Fibroblast of skin of abdomen (primary cell): ENCODE results near the gene MYO5A.

Source experiments
- DNase-seq: peaks from one replicate; pipeline ENCODE4 v3.0.0-alpha.2; 2013

MYO5A gene

DNA sequence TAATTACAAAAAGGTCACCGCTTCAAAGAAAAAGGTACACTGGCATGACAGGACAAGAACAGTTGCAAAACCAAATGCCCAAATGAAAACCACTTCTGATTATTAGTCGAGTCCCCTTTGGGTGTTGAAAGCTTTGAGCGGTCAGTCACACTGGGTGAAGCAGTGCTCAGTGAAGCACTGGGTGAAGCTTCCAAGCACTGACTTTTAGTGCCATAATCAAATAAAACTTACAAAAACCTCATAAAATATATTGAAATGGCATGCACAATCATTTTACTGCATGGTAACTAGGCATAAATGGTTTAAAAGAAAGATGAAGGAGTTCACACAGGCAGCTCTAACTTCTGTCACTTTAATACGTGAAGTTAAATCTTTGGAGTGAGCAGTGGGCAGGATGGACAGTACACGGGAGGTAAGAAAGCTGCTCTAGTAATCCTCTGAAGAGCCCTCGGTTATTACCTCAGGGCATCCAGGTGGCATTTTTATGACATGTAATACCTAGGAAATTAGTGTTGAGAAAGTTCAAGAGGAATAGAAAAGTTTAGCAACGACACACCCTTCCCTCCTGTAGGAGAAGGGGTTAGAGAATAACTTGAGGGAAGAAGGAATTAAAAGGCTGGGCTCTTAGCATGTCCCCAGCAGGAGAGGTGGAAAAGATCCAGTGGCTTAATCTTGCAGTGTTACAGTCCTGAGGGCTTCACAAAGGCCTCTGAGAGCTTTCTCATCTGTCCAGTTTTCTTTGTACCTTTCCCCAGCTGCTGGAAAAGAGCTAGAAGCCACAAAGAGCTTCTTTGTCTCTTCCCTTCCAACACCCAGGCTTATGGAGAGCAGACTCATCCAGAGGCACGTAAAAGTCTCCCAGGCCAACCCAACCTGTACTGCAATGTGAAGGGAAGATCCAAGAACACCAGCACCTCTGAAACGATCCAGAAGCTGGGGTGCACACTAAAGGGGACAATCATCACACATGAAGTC is 168.2 kb downstream of the MYO5A start:
- no peak for DNase-seq

GRCh38 chr15:52359722-52360121 is 169.0 kb downstream of the MYO5A start:
- no peak for DNase-seq

- no peak for DNase-seq
Observed at GRCh38 chr15:52357949-52358348, 170.7 kb downstream of the MYO5A start.

DNA sequence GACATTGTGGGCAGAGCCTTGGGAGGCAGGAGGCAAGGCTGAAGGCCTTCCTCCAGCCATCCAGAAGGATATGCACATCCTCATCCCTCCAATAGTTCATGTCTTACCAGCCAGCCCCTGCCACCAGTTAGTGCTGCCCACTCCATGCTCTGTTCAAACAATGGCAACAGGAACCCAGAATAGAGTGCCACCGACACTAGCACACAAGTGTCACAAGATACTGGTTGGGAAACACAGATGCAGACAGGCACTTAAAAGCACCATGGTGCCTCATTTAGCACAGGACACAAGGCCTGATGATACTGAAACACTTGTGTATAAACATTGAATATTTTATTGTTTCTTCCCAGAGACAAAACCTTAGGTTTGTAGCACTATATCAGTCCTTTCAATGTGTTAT is 176.6 kb downstream of the MYO5A start:
- DNase-seq: no peak

DNA sequence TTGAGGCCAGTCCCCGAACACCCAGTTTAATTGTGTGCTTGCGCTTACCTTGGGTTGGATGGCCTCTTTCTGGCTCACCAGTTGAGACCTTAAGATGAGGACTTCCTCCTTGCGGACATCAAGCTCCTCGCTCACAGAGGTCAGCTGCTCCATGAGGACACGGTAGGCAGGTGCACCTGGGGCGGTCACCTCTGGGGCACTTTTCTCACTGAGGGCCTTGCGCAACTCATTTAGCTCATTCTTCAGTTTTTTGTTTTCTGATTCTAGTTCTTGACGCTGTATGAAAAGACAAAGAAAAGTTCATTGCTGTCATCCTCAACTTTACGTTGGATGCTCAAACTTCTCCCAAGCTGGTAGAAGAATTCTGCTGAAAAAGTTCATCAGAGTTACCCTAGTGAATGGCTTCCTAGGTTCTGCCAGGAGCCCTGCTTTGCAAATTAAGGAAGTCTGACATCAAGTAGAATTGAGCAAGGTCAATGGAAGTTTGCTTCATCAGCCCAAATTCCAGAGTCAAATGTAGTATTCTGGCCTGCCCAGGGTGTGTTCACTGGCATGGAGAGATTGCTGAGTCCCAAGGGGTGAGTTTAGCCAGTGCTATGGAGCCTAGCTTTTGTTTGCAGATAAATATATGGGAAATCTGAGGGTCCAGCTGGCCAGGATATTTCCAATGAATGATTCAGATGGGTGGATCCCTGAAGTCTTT is 177.3 kb downstream of the MYO5A start:
- no peak for DNase-seq

GRCh38 chr15:52350423-52350822 is 178.3 kb downstream of the MYO5A start:
- DNase-seq: no peak

DNA sequence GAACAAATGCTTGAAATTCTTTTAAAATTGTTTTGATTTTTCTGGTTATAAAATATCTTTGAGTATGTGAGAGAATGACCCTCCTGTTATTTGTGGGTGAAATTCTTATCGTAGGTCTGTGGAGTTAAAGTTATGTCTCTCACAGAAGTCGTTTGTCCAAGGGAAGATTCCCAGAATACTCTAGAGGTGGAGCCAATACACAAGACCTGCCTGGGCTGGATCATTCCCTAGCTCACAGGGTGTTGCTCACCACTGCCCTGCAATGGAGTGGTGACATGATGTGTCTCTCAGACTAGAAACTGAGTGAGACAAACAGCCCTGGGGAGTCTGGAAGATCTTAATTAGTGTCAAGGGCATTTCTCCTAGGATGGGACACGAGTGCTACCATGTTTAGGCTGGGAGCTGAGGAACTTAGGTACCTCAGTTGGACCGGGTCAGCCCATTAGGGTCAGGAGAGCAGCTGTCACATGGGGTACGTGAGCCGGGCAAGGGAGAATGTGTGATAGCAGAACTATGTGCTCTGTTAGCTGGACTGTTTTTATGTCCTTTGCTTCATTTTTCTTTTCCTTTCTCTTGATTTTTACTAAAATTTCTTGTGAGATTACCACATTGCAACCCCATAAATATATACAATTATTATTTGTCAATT is 179.5 kb downstream of the MYO5A start:
- DNase-seq: peak; percentile 72

DNA sequence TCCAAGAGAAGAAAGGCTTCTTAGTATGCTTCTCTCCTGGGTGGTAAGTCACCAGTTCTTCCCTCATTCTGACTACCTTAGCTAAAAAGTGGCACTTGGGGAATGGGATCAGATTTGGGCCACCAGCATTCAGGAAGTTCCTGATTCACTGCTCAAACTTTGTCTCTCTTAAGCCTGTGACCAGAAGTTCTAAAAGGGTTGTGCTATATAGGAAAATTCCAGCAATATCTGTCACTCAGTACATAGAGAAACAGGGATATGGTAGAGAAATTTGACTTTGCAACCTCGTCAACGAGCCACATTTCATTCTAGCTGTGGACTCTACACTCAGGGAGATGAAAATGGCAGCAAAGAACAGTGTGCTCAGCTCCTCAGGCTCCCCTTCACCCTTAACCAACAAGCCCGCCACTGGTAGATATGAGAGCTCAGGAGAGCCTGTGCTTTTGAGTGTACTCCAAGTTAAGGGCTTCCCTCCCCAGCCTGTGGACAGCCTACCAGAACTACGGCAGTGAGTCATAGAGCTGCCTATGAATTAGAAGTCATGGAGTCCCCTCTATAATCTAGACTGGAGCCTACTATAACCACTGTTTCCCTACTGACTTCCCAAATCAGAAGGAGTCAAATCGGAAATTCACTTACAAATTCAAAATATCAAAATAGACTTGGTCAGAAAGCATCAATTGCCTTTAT is 180.5 kb downstream of the MYO5A start:
- DNase-seq: peak; percentile 50

- no peak for DNase-seq
Observed at GRCh38 chr15:52344592-52344991, 184.1 kb downstream of the MYO5A start.

GRCh38 chr15:52343831-52344230 is 184.8 kb downstream of the MYO5A start:
- no peak for DNase-seq

DNA sequence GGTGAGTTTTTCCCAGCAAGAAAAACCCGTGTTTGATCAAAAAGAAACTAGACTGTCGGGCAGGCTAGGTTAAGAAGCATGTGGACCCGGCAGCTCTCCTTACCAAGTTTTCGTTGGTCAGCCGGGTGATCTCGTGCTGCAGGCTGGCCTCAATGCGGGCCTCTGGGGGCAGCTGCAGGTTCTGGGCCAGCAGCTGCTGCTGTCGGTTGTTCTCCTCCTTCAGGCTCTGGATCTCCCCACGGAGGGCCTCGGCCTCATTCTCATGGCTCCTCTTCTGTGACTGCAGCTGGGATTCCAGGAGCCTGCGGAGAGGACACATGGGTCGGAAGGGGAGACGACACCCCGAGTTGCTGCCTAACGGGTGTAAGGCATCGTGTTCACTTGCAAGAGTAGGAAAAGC is 188.6 kb downstream of the MYO5A start:
- DNase-seq: no peak

DNA sequence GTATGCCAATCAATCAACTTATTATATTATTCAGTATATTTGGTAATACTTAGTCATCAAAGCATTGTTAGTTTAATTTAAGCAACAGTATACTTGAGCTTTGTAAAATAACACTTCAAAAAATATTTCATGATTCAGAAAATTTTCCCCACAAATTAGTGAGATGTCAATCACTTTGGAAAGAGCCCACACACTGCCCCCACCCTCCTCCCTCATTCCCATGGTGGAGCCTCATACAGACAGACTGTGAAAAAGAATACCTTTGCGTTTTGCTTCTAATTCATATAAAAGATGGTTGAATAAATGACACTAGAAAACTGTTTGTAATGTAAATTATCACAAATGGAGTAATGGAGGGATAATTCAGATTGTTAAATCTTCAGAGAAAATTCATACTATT is 189.8 kb downstream of the MYO5A start:
- no peak for DNase-seq

- DNase-seq: no peak
Observed at GRCh38 chr15:52338058-52338457, 190.6 kb downstream of the MYO5A start.

- peak; percentile 75 for DNase-seq
Observed at GRCh38 chr15:52337198-52337853, 191.4 kb downstream of the MYO5A start.

DNA sequence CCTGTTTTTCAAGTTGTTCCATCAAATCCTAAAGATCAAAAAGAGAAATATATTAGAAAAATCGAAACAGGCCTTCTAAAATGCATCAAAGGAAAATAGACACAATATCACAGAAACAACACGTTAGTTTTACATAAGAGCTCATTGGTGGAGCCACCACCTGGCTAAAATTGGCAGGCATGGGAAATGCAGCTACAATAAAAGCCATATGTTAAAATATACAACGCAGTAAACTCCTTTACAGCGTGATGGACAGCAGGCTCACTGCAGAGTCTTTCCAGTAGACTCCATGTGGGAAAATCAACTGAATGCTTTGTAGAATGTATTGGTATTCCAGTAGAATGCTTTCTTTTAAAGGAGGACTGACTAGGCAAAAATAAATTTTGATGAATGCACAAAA is 192.2 kb downstream of the MYO5A start:
- DNase-seq: no peak

DNA sequence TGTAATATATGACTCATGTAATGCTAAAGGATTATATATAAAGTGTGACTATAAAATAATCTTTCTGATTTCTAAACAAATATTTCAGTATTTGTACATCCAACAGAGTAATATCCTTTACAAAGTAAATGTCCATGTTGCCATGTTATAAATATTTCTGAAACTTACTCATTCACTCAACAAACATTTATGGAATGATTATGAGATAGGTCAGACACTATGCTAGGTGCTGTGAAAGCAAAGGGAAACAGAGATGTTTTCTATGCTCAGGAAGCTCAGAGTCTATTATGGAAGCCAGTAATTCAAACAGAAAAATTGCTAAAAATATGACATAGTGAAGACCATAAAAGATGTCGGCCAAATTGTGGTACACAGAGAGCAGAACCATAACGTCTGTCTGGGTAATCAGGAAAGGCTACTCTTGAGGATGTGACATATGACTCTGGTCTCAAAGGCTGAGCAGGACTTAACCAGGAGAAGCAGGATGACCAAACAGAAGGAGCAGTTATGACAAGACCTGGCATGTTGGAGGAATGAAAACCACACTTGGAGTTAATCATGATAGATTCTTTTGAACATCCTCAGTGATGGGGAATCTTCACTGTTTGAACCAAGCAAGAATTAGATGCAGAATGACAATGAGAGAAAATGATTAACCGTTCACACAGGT is 194.1 kb downstream of the MYO5A start:
- DNase-seq: peak; percentile 24

- DNase-seq: peak; percentile 50
Observed at GRCh38 chr15:52331490-52332240, 197.0 kb downstream of the MYO5A start.

GRCh38 chr15:52329987-52330386 is 198.7 kb downstream of the MYO5A start:
- DNase-seq: no peak

DNA sequence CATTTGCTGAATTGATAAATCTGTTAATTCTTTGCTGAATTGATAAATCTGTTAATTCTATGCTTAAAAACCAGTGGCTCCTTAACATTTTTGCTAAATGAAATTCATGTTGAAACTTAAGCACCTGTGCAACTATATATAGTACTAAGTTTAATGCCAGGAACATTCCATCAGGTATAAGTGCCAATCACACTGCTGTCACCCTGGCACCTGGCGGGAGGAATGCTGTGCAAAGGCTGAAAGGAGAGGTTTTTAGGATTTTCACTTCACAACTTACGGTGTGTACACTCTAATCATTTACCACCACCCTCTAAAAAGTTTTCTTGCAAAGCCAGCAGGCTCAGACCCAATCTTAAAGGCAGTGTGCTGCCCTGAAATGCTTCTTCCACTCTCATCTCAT is 199.5 kb downstream of the MYO5A start:
- no peak for DNase-seq

GRCh38 chr15:52328680-52329079 is 200.0 kb downstream of the MYO5A start:
- DNase-seq: no peak

- peak; percentile 25 for DNase-seq
Observed at GRCh38 chr15:52326756-52327155, 201.9 kb downstream of the MYO5A start.
